Fibroblast of lung (primary cell): ENCODE results near the gene SUGCT. TPM values are rescaled to one million over a fixed set of nuclear protein-coding genes. Genes with fewer than 3 reads are reported as not detected.
"Not testable (repeated sequence)": the region's sequence is repeated elsewhere in the genome, so short reads cannot be mapped to it uniquely, and the experiment has no call there.

ENCODE experiments used
- DNase-seq, 2 donors: peaks; one replicate each; pipeline versions ENCODE4 v3.0.0 to v3.0.0-alpha.2; 2010; ENCODE audit warnings: low read depth in 2 of 2
- H2AFZ ChIP-seq: 2 replicates; pipeline ENCODE4 v1.5.1; 2012; ENCODE audit warnings: low read length, control low read depth, inconsistent platforms
- H3K27ac ChIP-seq: 2 replicates; pipeline ENCODE4 v1.5.1; 2011; ENCODE audit warnings: low read length, control low read depth; ENCODE audit not compliant: insufficient read depth
- H3K27me3 ChIP-seq: 2 replicates; pipeline ENCODE4 v1.5.1; 2011; ENCODE audit warnings: mild to moderate bottlenecking, low read length; ENCODE audit not compliant: control insufficient read depth, insufficient read depth
- H3K36me3 ChIP-seq: 2 replicates; pipeline ENCODE4 v1.5.1; 2011; ENCODE audit warnings: low read length; ENCODE audit not compliant: control insufficient read depth, insufficient read depth
- H3K4me1 ChIP-seq: 2 replicates; pipeline ENCODE4 v1.5.1; 2011; ENCODE audit warnings: low read length; ENCODE audit not compliant: control insufficient read depth, insufficient read depth; ENCODE audit errors: extremely low read depth
- H3K4me2 ChIP-seq: 2 replicates; pipeline ENCODE4 v1.5.1; 2011; ENCODE audit warnings: low read length, control low read depth; ENCODE audit not compliant: insufficient read depth; ENCODE audit errors: extremely low read depth
- H3K4me3 ChIP-seq, 4 experiments: fragments of 200-600 bp in 1 of 4; sonication (generic) in 1 of 4; replicated peaks in 1 of 4; 2 replicates each; pipeline ENCODE4 v1.5.1; 2011 to 2016; ENCODE audit warnings: low read length in 4 of 4, low read depth in 3 of 4, mild to moderate bottlenecking in 3 of 4, control low read depth in 2 of 4, inconsistent platforms in 1 of 4, mixed read lengths in 1 of 4; ENCODE audit not compliant: insufficient read depth in 1 of 4; ENCODE audit errors: control extremely low read depth in 1 of 4
- H3K79me2 ChIP-seq: 2 replicates; pipeline ENCODE4 v1.5.1; 2012; ENCODE audit warnings: mild to moderate bottlenecking, low read length, inconsistent platforms; ENCODE audit not compliant: control insufficient read depth, insufficient read depth
- H3K9ac ChIP-seq: 2 replicates; pipeline ENCODE4 v1.5.1; 2011; ENCODE audit warnings: mild to moderate bottlenecking, low read length, control low read depth; ENCODE audit not compliant: insufficient read depth
- H3K9me3 ChIP-seq: 2 replicates; pipeline ENCODE4 v1.5.1; 2012; ENCODE audit warnings: low read depth, low read length; ENCODE audit not compliant: control insufficient read depth, insufficient read depth
- H4K20me1 ChIP-seq: 2 replicates; pipeline ENCODE4 v1.5.1; 2011; ENCODE audit warnings: low read length; ENCODE audit not compliant: control insufficient read depth, insufficient read depth; ENCODE audit errors: extremely low read depth
- EZH2 ChIP-seq: IDR thresholded peaks from 2 replicates; pipeline ENCODE4 v1.5.1; 2012; ENCODE audit warnings: low read length, control low read depth, mild to moderate bottlenecking; ENCODE audit errors: missing control alignments
- polyA plus RNA-seq, 2 donors: library from polyadenylated mRNA; depleted of rRNA in 1 of 2; stranded (reverse) in 1 of 2; unstranded in 1 of 2; fragments of >200 nt; gene quantifications; 2 replicates each; pipeline ENCODE4 v1.2.1, GENCODE V29; 2011 to 2012; ENCODE audit warnings: missing spikeins in 1 of 2
- total RNA-seq: library from RNA; depleted of rRNA; stranded (reverse); fragments of >200 nt; gene quantifications from 2 replicates; pipeline ENCODE4 v1.2.1, GENCODE V29; 2014
- TF ChIP-seq, protein P1 (sequence below), 2 donors: IDR thresholded peaks in 1 of 2; conservative IDR thresholded peaks in 1 of 2; 1 replicate in 1 of 2; 2 replicates in 1 of 2; pipeline ENCODE4 v1.5.1; 2011 to 2012; ENCODE audit warnings: low read length in 2 of 2, control low read depth in 1 of 2, inconsistent platforms in 1 of 2, low read depth in 1 of 2, mild to moderate bottlenecking in 1 of 2

The SUGCT gene
- total and polyA plus RNA-seq, 2 donors (not counting 1 experiment from before 2014, with no cell fraction given): 8.4 to 16.5 TPM

GRCh38 chr7:40244226-40244625 lies 109.4 kb downstream of the SUGCT start:
- H2AFZ ChIP-seq: no peak overlapping the region
- no peak overlapping the region for H3K4me3 ChIP-seq
- DNase-seq: no peak
- no peaks in the 10 kb centered on the region for H3K9me3 ChIP-seq
- no peaks in the 10 kb centered on the region for H3K36me3 ChIP-seq
- H3K9ac ChIP-seq: no peak overlapping the region
- H3K79me2 ChIP-seq: no peaks in the 10 kb centered on the region
- H3K4me2 ChIP-seq: no peak overlapping the region
- H3K27me3 ChIP-seq: no peaks in the 10 kb centered on the region
- H3K4me1 ChIP-seq: no peaks in the 10 kb centered on the region
- H4K20me1 ChIP-seq: no peaks in the 10 kb centered on the region
- no peak overlapping the region for H3K27ac ChIP-seq
- TF ChIP-seq, protein P1, sequence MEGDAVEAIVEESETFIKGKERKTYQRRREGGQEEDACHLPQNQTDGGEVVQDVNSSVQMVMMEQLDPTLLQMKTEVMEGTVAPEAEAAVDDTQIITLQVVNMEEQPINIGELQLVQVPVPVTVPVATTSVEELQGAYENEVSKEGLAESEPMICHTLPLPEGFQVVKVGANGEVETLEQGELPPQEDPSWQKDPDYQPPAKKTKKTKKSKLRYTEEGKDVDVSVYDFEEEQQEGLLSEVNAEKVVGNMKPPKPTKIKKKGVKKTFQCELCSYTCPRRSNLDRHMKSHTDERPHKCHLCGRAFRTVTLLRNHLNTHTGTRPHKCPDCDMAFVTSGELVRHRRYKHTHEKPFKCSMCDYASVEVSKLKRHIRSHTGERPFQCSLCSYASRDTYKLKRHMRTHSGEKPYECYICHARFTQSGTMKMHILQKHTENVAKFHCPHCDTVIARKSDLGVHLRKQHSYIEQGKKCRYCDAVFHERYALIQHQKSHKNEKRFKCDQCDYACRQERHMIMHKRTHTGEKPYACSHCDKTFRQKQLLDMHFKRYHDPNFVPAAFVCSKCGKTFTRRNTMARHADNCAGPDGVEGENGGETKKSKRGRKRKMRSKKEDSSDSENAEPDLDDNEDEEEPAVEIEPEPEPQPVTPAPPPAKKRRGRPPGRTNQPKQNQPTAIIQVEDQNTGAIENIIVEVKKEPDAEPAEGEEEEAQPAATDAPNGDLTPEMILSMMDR (conservative IDR thresholded peaks at IDR 0.05 in 1 of 2, IDR thresholded peaks at IDR 0.05 in 1 of 2; ENCODE audit: low read depth in 1 of 2, low read length in 2 of 2): no peak
- TF ChIP-seq EZH2: no peak

GRCh38 chr7:40248681-40249080 lies 113.9 kb downstream of the SUGCT start:
- Histone ChIP-seq H3K4me1 (no peaks in the 10 kb centered on the region), H3K9ac (no peak overlapping the region)
- no peak for DNase-seq

DNA sequence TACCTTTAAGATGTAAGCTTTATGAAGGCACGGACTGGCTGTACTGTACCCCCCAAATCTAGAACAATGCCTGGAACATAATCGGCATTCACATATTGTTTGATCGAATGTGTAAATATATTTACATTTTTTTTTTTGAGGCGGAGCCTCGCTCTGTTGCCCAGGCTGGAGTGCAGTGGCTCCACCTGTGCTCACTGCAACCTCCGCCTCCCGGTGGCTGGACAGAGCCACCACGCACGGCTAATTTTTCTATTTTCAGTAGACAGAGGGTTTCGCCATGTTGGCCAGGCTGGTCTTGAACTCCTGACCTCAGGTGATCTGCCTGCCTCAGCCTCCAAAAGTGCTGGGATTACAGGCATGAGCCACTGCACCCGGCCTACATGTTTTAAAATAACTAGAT lies 118.6 kb downstream of the SUGCT start:
- H3K9ac ChIP-seq, H3K4me1 ChIP-seq, H2AFZ ChIP-seq, H3K9me3 ChIP-seq, H3K27ac ChIP-seq, H4K20me1 ChIP-seq, DNase-seq, H3K27me3 ChIP-seq, H3K4me2 ChIP-seq, H3K4me3 ChIP-seq, H3K36me3 ChIP-seq, H3K79me2 ChIP-seq: not testable (repeated sequence)

More at GRCh38 chr7:40248681-40249080, 113.9 kb downstream of the SUGCT start:
- Histone ChIP-seq H4K20me1 (no peaks in the 10 kb centered on the region), H3K79me2 (no peaks in the 10 kb centered on the region), H2AFZ (no peak overlapping the region), H3K4me2 (no peak overlapping the region), H3K9me3 (no peaks in the 10 kb centered on the region), H3K36me3 (no peaks in the 10 kb centered on the region), H3K27me3 (no peaks in the 10 kb centered on the region), H3K4me3 (no peak overlapping the region), H3K27ac (no peak overlapping the region)
- TF ChIP-seq, protein P1 (conservative IDR thresholded peaks at IDR 0.05 in 1 of 2, IDR thresholded peaks at IDR 0.05 in 1 of 2; ENCODE audit: low read depth in 1 of 2, low read length in 2 of 2): no peak
- TF ChIP-seq EZH2: no peak
